Chondrocyte (in vitro differentiated cells): Measurements from ENCODE around the gene ERC1. TPM values are rescaled to one million over a fixed set of nuclear protein-coding genes. Genes with fewer than 3 reads are reported as not detected.
"Not testable (repeated sequence)": the region's sequence is repeated elsewhere in the genome, so short reads cannot be mapped to it uniquely, and the experiment has no call there.

Experiments used
- DNase-seq: peaks from one replicate; pipeline ENCODE4 v3.0.0; 2021; ENCODE audit warnings: mixed read lengths, low spot score
- H3K27ac Mint-ChIP-seq: one replicate; pipeline ENCODE4 v1.8.0; 2021; ENCODE audit warnings: mild to moderate bottlenecking, moderate library complexity, mixed read lengths; ENCODE audit not compliant: unreplicated experiment
- H3K27me3 Mint-ChIP-seq: 2 replicates; pipeline ENCODE4 v1.8.0; 2021; ENCODE audit warnings: low read depth, mixed read lengths
- H3K36me3 Mint-ChIP-seq: 2 replicates; pipeline ENCODE4 v1.8.0; 2021; ENCODE audit warnings: low read depth, mixed read lengths
- H3K4me1 Mint-ChIP-seq: 2 replicates; pipeline ENCODE4 v1.8.0; 2021; ENCODE audit warnings: low read depth, mild to moderate bottlenecking, mixed read lengths
- H3K4me3 Mint-ChIP-seq: one replicate; pipeline ENCODE4 v1.8.0; 2021; ENCODE audit warnings: mild to moderate bottlenecking, moderate library complexity, mixed read lengths; ENCODE audit not compliant: unreplicated experiment
- H3K9me3 Mint-ChIP-seq: 2 replicates; pipeline ENCODE4 v1.8.0; 2021; ENCODE audit warnings: low read depth, mixed read lengths
- total RNA-seq: library from RNA; stranded (reverse); gene quantifications from 3 replicates; pipeline ENCODE4 v1.2.1, GENCODE V29; 2021
- TF ChIP-seq, protein P1 (sequence below): fragments of 200-600 bp; sonication (generic); IDR thresholded peaks from 2 replicates; pipeline ENCODE4 v1.5.0; 2021; ENCODE audit warnings: antibody characterized with exemption, mild to moderate bottlenecking, moderate library complexity

ERC1 gene
- total RNA-seq, 1 donor from 2014 or later = 79.3 TPM

DNA sequence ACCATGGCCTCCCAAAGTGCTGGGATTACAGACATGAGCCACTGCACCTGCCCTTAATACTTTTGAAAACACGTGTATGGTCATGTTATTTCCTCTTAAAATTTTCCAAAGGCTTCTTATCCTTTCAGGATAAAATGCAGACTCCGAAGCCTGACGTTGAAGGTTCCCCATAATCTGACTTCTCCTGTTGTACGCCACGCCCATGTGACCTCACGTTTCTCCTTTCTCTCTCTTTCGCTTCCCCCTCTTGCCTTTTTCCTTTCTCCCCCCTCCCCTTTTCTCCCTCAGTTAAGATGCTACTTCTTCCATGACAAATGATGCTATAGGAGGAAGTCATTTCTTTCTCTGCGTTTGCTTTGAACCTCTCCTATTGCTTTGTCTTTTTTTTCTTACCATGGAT, 337.4 kb downstream of the ERC1 start:
- H3K4me3 Mint-ChIP-seq = no peak overlapping the region

DNA sequence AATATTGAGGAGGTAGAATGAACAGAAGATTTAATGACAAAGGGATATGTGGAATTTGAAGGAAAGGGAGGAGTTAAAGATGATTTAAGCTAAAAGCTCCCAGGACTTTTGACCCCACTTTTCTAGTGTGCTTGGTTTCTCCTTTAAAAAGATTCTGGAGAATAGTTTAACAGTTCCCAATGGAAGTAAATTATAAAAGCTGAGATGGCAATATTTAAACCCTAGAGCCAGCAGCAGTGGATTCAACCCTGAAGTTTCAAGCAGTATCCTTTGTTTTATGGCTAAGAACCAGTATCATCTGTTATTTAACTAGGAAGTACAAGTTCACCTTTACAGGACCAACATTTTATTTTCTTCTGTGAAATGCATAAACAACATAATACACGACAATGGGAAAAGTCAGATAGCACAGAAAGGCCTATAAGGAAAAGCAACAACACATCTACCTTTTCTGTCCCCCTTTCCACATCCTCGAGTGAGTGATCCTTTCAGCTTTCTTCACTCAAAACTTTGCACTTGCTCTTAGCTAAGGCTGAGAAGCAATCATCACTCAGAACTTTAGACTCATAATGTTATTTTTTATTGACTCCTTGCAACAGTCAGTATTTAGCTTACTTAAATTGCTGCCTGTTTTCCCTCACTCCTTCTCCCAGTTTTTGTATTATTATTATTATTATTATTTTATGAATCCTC, 338.9 kb downstream of the ERC1 start:
- TF ChIP-seq, protein P1, sequence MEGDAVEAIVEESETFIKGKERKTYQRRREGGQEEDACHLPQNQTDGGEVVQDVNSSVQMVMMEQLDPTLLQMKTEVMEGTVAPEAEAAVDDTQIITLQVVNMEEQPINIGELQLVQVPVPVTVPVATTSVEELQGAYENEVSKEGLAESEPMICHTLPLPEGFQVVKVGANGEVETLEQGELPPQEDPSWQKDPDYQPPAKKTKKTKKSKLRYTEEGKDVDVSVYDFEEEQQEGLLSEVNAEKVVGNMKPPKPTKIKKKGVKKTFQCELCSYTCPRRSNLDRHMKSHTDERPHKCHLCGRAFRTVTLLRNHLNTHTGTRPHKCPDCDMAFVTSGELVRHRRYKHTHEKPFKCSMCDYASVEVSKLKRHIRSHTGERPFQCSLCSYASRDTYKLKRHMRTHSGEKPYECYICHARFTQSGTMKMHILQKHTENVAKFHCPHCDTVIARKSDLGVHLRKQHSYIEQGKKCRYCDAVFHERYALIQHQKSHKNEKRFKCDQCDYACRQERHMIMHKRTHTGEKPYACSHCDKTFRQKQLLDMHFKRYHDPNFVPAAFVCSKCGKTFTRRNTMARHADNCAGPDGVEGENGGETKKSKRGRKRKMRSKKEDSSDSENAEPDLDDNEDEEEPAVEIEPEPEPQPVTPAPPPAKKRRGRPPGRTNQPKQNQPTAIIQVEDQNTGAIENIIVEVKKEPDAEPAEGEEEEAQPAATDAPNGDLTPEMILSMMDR = no peak
- Mint-ChIP-seq H3K27ac (no peak overlapping the region), H3K36me3 (peaks cover 6% of the 10 kb centered on the region), H3K4me1 (peaks cover 8% of the 10 kb centered on the region), H3K4me3 (no peak overlapping the region), H3K27me3 (no peaks in the 10 kb centered on the region), H3K9me3 (peaks cover 16% of the 10 kb centered on the region)
- DNase-seq = no peak

More for the DNA sequence above, 337.4 kb downstream of the ERC1 start:
- peaks cover 8% of the 10 kb centered on the region for H3K4me1 Mint-ChIP-seq
- peaks cover 4% of the 10 kb centered on the region for H3K9me3 Mint-ChIP-seq
- H3K27ac Mint-ChIP-seq = no peak overlapping the region
- peaks cover 2% of the 10 kb centered on the region for H3K36me3 Mint-ChIP-seq
- DNase-seq = no peak
- H3K27me3 Mint-ChIP-seq = no peaks in the 10 kb centered on the region
- TF ChIP-seq, protein P1 = no peak

DNA sequence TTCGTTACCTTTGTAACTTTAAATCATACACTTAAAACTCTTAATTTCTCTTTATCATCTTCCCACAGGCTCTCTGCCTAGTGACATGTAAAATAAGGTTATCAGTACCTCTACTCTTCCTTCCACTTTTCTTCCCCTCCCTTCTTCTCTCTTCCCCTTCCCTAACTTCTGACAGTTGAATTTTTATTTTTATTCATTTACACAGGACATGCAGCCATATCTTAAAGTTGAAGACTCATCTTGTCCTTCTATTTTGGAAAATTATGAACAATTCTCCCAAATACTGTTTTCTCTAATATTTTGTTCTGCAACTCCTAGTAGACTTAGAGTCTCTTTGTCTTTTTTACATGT, 339.4 kb downstream of the ERC1 start:
- H3K4me3 Mint-ChIP-seq = no peak overlapping the region
- peaks cover 18% of the 10 kb centered on the region for H3K9me3 Mint-ChIP-seq
- peaks cover 5% of the 10 kb centered on the region for H3K4me1 Mint-ChIP-seq
- no peaks in the 10 kb centered on the region for H3K27me3 Mint-ChIP-seq
- peaks cover 6% of the 10 kb centered on the region for H3K36me3 Mint-ChIP-seq
- H3K27ac Mint-ChIP-seq = no peak overlapping the region
- TF ChIP-seq, protein P1 = no peak
- no peak for DNase-seq

DNA sequence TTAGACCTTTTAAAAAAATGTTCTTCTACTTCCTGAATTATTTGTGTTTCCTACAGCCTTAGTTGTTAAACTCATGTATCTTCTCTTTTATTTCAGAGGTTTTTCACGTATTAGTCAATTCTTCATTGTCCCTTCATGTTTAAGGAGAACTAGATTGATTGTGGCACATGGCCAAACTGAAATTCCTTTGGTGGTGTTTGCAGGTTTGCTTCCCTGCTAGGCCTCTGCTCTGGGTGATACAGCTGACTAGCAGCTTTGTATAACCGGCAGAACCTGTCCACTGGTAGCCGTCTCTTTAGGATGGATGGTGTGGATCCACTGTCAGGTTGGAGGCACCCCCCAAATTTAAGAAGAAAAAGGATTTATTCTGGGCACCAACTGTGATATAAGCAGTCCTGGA, 341.3 kb downstream of the ERC1 start:
- no peak overlapping the region for H3K27ac Mint-ChIP-seq
- TF ChIP-seq, protein P1 = no peak
- no peak overlapping the region for H3K4me3 Mint-ChIP-seq
- DNase-seq = no peak
- peaks cover 19% of the 10 kb centered on the region for H3K9me3 Mint-ChIP-seq
- peaks cover 5% of the 10 kb centered on the region for H3K4me1 Mint-ChIP-seq
- peaks cover 6% of the 10 kb centered on the region for H3K36me3 Mint-ChIP-seq
- H3K27me3 Mint-ChIP-seq = no peaks in the 10 kb centered on the region

DNA sequence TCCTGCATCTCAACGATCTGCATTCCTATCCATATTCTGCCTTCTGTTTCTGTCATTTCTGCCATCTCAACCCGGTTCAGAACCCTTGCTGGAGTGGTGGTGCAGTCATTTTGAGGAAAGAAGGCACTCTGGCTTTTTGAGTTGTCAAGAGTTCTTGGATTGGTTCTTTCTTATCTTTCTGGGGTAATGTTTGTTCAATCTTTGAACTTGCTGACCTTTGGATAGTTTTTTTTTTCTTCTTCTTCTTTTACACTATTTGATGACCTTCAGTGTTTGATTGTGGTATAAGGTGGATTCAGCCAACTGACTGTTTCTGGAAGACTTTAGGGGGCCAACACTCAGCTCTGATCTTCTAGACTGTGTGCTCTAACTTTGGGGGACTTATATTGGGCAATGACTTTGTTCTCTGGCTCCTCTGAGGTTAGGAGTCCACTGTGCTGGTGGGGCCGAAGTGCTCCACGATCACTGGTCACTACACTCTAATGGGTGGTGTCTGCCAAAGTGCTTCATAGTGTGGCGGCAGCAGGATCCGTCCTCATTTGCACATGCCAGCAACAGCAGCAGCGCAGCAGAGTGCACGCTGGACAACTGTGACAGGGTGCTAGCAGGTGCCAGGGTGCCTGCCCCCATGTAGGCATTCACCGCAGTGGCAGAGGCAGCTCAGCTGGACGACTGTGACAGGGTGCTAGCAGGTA, 347.6 kb downstream of the ERC1 start:
- H3K36me3 Mint-ChIP-seq = peaks cover 3% of the 10 kb centered on the region
- H3K9me3 Mint-ChIP-seq = peaks cover 14% of the 10 kb centered on the region
- H3K27ac Mint-ChIP-seq = no peak overlapping the region
- H3K27me3 Mint-ChIP-seq = no peaks in the 10 kb centered on the region
- TF ChIP-seq, protein P1 = no peak
- H3K4me1 Mint-ChIP-seq = peaks cover 12% of the 10 kb centered on the region
- H3K4me3 Mint-ChIP-seq = no peak overlapping the region
- DNase-seq = no peak

DNA sequence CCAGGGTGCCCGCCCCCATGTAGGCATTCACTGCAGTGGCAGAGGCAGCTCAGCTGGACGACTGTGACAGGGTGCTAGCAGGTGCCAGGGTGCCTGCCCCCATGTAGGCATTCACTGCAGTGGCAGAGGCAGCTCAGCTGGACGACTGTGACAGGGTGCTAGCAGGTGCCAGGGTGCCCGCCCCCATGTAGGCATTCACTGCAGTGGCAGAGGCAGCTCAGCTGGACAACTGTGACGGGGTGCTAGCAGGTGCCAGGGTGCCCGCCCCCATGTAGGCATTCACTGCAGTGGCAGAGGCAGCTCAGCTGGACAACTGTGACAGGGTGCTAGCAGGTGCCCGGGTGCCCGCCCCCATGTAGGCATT, 348.1 kb downstream of the ERC1 start:
- DNase-seq, H3K27me3 Mint-ChIP-seq, H3K27ac Mint-ChIP-seq, H3K36me3 Mint-ChIP-seq, H3K4me3 Mint-ChIP-seq: not testable (repeated sequence)
- peaks cover 15% of the 10 kb centered on the region for H3K4me1 Mint-ChIP-seq
- peaks cover 10% of the 10 kb centered on the region for H3K9me3 Mint-ChIP-seq
